ENCODE data around the gene CACNA1C. TPM values are rescaled to one million over a fixed set of nuclear protein-coding genes. Genes with fewer than 3 reads are reported as not detected.

The CACNA1C gene
- total RNA-seq, 5 donors from 2014 or later (not counting 1 experiment from before 2014, with no cell fraction given) = 0.10 to 0.26 (median 0.16) TPM

DNA sequence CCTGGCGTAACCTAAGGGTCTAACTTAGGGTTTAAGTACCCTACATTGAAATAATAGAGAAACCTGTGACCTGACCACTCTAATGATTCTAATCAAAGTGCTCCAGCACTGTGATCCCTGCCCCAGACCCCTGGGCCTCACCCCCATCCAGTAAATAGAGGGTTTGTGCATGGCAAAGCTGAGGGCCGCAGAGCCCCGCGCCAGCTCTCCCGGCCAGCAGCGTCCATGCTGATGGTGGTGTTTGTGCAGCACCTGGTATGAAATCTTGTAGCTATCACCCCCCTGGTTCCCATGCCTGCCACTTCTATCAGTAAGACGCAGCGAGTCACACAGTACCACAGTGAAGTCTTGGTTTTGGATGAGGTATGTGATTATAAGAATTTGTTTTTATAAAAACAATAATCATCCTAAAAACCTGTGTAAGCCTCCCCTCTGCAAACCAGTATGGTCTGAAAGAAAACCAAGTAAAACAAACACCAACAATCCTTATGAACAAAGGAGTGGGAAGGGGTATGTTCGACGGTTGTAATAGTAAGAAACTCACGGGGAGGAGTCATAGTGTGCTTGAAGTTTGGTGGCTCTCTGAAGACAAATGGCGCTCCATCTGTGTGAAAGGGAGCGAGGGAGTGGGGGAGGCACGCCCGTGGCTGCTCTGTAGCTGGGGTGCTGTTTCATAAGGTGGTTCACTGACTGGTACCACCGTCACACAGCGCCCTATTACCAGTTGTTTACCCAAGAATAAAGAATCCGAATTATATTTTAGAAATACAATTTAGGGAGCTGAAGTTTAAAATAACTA is 156.2 kb downstream of the CACNA1C start:
- Mint-ChIP-seq H3K9me3 (no peaks in the 10 kb centered on the region), H3K4me3 (no peak overlapping the region), H3K36me3 (no peaks in the 10 kb centered on the region), H3K4me1 (no peaks in the 10 kb centered on the region), H3K27me3 (no peaks in the 10 kb centered on the region), H3K27ac (no peak overlapping the region)
- Histone ChIP-seq H3K4me3 (ENCODE audit: control insufficient read depth in 1 of 2, extremely low read depth in 1 of 2, low read length in 1 of 2) (no peak overlapping the region), H3K36me3 (ENCODE audit: control insufficient read depth in 2 of 2, extremely low read depth in 1 of 2, insufficient read depth in 1 of 2, low read length in 1 of 2) (no peaks in the 10 kb centered on the region), H3K9me3 (no peaks in the 10 kb centered on the region), H3K27ac (ENCODE audit: low read length) (no peak overlapping the region), H3K27me3 (replicated peaks in 1 of 2; ENCODE audit: control insufficient read depth in 2 of 2, extremely low read depth in 1 of 2, insufficient read depth in 2 of 2, low read length in 1 of 2) (peaks cover 0 to 13% of the 10 kb centered on the region in 2 experiments), H3K4me1 (ENCODE audit: control insufficient read depth in 1 of 2, extremely low read depth in 1 of 2, insufficient read depth in 2 of 2, low read length in 2 of 2) (no peaks in the 10 kb centered on the region)
- DNase-seq (no peak), ATAC-seq (replicated peaks in 1 of 4) (no peak)
- WGBS (ENCODE audit: insufficient coverage) = 90% methylated on average over 9 of the region's 18 CpGs
- POLR2A ChIA-PET = no interaction called here
- CTCF ChIA-PET = interaction anchor here in 1 of 2 donors (0.6 kb wide), 1 partner anchor 14 kb away, joined by 8 read pairs; no protein-coding TSS in a partner anchor

DNA sequence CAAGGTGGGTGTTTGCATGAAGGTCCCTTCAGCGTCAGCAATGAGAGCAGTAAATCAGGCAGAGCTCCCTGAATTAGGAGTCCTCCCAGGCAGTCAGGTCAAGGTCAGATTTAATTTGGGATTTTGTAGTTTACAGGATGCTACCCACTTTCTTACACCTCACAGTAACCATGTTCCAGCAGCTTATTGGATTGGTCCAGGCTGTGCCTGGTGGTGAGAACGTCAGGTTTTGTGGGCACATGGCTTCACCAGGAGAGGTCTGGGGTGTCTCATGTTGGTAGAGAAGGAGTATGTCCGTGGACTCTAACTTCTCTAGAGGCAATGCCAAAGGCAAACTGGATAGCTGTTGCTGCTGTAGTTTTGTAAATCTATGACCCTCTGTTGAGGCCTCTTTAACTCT is 158.3 kb downstream of the CACNA1C start:
- CTCF ChIA-PET = no interaction called here

DNA sequence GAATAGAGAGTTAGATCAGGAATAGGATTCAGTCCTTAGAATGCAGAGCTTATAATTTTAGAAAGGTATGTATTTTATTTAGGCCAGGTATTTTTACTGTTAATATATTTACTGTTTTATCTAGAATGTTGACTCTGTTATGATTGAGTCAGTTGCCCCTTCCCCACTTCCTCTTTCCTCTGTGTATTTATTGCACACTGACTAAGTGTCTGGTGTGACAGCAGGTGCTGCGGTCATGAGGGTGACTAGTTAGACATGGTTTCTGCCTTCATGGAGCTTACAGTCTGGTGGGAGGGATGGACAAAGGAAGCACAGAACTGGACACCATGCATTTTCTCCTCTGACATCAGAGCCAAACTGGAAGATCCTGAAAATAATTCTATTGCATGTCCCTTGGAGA is 159.8 kb downstream of the CACNA1C start:
- ChIA-PET POLR2A (no interaction called here), CTCF (no interaction called here)
- peaks cover 5 to 7% of the 10 kb centered on the region in 2 donors for H3K27me3 Mint-ChIP-seq
- Histone ChIP-seq H3K4me1 (ENCODE audit: control insufficient read depth in 1 of 2, extremely low read depth in 1 of 2, insufficient read depth in 2 of 2, low read length in 2 of 2) (no peaks in the 10 kb centered on the region), H3K4me3 (ENCODE audit: control insufficient read depth in 1 of 2, extremely low read depth in 1 of 2, low read length in 1 of 2) (no peak overlapping the region), H3K27ac (ENCODE audit: low read length) (no peak overlapping the region), H3K9me3 (no peaks in the 10 kb centered on the region), H3K36me3 (ENCODE audit: control insufficient read depth in 2 of 2, extremely low read depth in 1 of 2, insufficient read depth in 1 of 2, low read length in 1 of 2) (no peaks in the 10 kb centered on the region), H3K27me3 (replicated peaks in 1 of 2; ENCODE audit: control insufficient read depth in 2 of 2, extremely low read depth in 1 of 2, insufficient read depth in 2 of 2, low read length in 1 of 2) (peaks cover 0 to 22% of the 10 kb centered on the region in 2 experiments)
- ATAC-seq (replicated peaks in 1 of 4) (no peak), DNase-seq (no peak)
- H3K27ac Mint-ChIP-seq = no peak overlapping the region
- H3K4me1 Mint-ChIP-seq = no peaks in the 10 kb centered on the region
- 80% methylated on average over 1 of the region's 1 CpG for WGBS (ENCODE audit: insufficient coverage)
- no peaks in the 10 kb centered on the region for H3K9me3 Mint-ChIP-seq
- no peaks in the 10 kb centered on the region for H3K36me3 Mint-ChIP-seq
- no peak overlapping the region for H3K4me3 Mint-ChIP-seq

More for the DNA sequence above, 158.3 kb downstream of the CACNA1C start:
- no peaks in the 10 kb centered on the region for H3K4me1 ChIP-seq (ENCODE audit: control insufficient read depth in 1 of 2, extremely low read depth in 1 of 2, insufficient read depth in 2 of 2, low read length in 2 of 2)
- Mint-ChIP-seq H3K36me3 (no peaks in the 10 kb centered on the region), H3K27ac (no peak overlapping the region), H3K4me3 (no peak overlapping the region), H3K27me3 (peaks cover 0 to 4% of the 10 kb centered on the region in 2 donors), H3K4me1 (no peaks in the 10 kb centered on the region), H3K9me3 (no peaks in the 10 kb centered on the region)
- POLR2A ChIA-PET = no interaction called here
- DNase-seq (no peak), ATAC-seq (replicated peaks in 1 of 4) (no peak)
- no peak overlapping the region for H3K27ac ChIP-seq (ENCODE audit: low read length)
- WGBS (ENCODE audit: insufficient coverage) = 71% methylated on average over 2 of the region's 3 CpGs
- H3K27me3 ChIP-seq (replicated peaks in 1 of 2; ENCODE audit: control insufficient read depth in 2 of 2, extremely low read depth in 1 of 2, insufficient read depth in 2 of 2, low read length in 1 of 2) = peaks cover 0 to 22% of the 10 kb centered on the region in 2 experiments
- H3K9me3 ChIP-seq = no peaks in the 10 kb centered on the region
- no peaks in the 10 kb centered on the region for H3K36me3 ChIP-seq (ENCODE audit: control insufficient read depth in 2 of 2, extremely low read depth in 1 of 2, insufficient read depth in 1 of 2, low read length in 1 of 2)
- H3K4me3 ChIP-seq (ENCODE audit: control insufficient read depth in 1 of 2, extremely low read depth in 1 of 2, low read length in 1 of 2) = no peak overlapping the region

DNA sequence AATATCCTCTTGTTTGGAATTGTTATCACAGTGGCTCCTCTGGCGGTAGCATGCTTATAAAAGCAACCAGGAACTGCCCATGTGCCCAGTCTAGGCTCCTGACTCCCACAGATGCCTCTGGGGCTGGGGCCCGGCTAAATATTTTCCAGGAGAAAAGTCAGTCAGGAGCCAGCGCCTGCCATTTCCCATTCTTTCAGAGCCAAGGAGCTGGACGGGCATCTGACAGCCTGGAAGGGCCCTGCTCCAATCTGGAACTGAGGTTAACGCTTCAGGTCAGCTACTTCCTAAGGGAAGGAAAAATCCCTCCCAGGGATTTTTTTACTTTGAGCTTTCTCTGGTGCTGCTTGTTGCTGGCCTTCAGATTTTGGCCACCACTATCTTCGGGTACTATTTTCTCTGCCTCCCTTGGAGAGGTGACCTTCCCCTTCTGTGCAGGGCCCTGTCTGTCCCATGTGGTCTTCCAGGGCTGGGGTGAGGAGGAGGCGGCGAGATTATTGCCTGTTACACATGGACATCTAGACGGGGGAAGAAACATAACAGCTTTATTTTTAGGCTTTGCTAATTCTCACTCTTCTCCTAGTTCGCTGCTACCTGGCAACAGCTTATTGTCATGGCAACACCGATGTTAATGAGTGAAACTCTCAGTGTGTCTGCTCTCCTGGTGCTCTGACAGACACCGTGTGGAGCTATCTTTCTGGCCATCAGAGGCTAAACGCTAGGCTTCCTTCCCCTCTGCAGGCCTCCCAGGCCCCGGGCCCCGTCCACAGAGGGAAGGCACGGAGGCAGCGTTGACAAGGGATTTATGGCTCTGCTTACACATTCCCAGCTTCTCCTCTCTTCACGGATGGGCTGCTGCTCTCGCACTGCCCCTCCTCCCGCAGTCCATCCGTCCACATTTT is 160.4 kb downstream of the CACNA1C start:
- POLR2A ChIA-PET = no interaction called here
- no peaks in the 10 kb centered on the region for H3K36me3 ChIP-seq (ENCODE audit: control insufficient read depth in 2 of 2, extremely low read depth in 1 of 2, insufficient read depth in 1 of 2, low read length in 1 of 2)
- no peak for DNase-seq
- H3K27ac ChIP-seq (ENCODE audit: low read length) = no peak overlapping the region
- CTCF ChIA-PET = no interaction called here
- Mint-ChIP-seq H3K4me1 (no peaks in the 10 kb centered on the region), H3K36me3 (no peaks in the 10 kb centered on the region), H3K4me3 (no peak overlapping the region), H3K9me3 (no peaks in the 10 kb centered on the region), H3K27ac (no peak overlapping the region), H3K27me3 (peaks cover 8 to 13% of the 10 kb centered on the region in 2 donors)
- H3K4me3 ChIP-seq (ENCODE audit: control insufficient read depth in 1 of 2, extremely low read depth in 1 of 2, low read length in 1 of 2) = no peak overlapping the region
- H3K9me3 ChIP-seq = no peaks in the 10 kb centered on the region
- no peaks in the 10 kb centered on the region for H3K4me1 ChIP-seq (ENCODE audit: control insufficient read depth in 1 of 2, extremely low read depth in 1 of 2, insufficient read depth in 2 of 2, low read length in 2 of 2)
- H3K27me3 ChIP-seq (replicated peaks in 1 of 2; ENCODE audit: control insufficient read depth in 2 of 2, extremely low read depth in 1 of 2, insufficient read depth in 2 of 2, low read length in 1 of 2) = peaks cover 0 to 26% of the 10 kb centered on the region in 2 experiments
- ATAC-seq (replicated peaks in 1 of 4) = no peak
- 64% methylated on average over 12 of the region's 21 CpGs for WGBS (ENCODE audit: insufficient coverage)

DNA sequence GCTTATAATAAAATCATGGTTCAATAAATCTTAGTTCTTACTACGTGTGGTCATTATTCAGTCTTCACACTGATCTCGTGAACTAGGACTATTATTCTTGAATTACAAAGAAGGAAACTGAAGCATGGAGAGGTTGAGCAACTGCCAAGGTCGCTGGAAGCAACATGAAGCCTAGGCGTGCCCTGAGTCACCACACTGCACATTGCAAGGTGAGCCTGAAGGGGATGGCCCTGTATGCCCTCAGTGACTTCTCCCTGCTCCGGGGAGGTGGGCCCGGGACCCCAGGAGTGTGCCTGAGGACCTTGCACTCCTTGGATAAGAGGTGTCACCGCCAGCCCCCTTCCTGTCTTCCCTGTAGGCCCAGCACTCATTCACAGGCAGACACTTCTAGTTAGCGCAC is 161.6 kb downstream of the CACNA1C start:
- Histone ChIP-seq H3K27ac (ENCODE audit: low read length) (no peak overlapping the region), H3K36me3 (ENCODE audit: control insufficient read depth in 2 of 2, extremely low read depth in 1 of 2, insufficient read depth in 1 of 2, low read length in 1 of 2) (no peaks in the 10 kb centered on the region), H3K9me3 (no peaks in the 10 kb centered on the region), H3K4me3 (ENCODE audit: control insufficient read depth in 1 of 2, extremely low read depth in 1 of 2, low read length in 1 of 2) (no peak overlapping the region), H3K27me3 (replicated peaks in 1 of 2; ENCODE audit: control insufficient read depth in 2 of 2, extremely low read depth in 1 of 2, insufficient read depth in 2 of 2, low read length in 1 of 2) (peaks cover 0 to 26% of the 10 kb centered on the region in 2 experiments), H3K4me1 (ENCODE audit: control insufficient read depth in 1 of 2, extremely low read depth in 1 of 2, insufficient read depth in 2 of 2, low read length in 2 of 2) (no peaks in the 10 kb centered on the region)
- Mint-ChIP-seq H3K36me3 (no peaks in the 10 kb centered on the region), H3K4me1 (no peaks in the 10 kb centered on the region), H3K27ac (no peak overlapping the region), H3K4me3 (no peak overlapping the region), H3K27me3 (peaks cover 8 to 13% of the 10 kb centered on the region in 2 donors), H3K9me3 (no peaks in the 10 kb centered on the region)
- CTCF ChIA-PET = no interaction called here
- ATAC-seq (replicated peaks in 1 of 4) (no peak), DNase-seq (no peak)
- POLR2A ChIA-PET = no interaction called here
- WGBS (ENCODE audit: insufficient coverage) = 60% methylated on average over 1 of the region's 8 CpGs

DNA sequence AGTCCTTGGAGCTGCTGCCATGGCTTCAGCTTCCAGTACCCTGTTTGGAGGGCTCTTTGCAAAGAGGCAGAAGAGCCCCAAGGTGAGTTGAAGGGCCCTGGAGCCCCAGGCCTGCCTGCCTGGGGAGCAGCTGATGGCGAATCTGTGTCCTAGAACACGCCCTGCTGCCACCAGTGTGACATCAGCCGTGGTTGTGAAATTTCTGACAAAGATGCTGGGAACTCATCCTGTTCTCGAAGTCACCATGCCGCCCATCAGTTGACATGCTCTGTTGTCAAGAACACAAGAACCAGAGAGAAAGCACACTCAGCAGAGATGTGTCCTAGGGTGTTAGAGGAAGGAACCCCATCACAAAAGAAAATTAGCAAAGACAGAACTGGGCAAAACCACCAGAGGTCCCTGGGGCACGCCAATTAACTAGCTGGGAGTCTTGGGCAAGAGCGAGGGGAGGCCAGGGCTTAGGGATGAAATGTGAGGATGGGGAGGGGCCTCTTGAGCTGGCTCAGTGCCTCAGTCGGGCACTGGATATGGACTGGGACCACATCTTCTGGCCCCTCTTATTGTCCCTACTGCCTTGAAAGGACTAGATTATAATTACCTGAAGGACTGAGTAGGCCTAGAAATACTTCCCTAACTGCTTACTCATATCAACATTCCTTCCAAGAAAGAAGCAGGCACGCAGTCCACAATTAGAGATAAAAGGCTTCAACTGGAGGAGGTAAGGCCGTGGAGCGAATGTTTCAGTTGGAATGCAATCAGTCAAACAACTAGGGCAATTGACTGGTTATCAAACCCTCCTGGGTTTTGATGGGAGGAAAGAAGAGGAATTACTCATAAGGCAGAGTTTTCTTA is 163.1 kb downstream of the CACNA1C start:
- no peak overlapping the region for H3K4me3 ChIP-seq (ENCODE audit: control insufficient read depth in 1 of 2, extremely low read depth in 1 of 2, low read length in 1 of 2)
- 95% methylated on average over 7 of the region's 11 CpGs for WGBS (ENCODE audit: insufficient coverage)
- no peak overlapping the region for H3K4me3 Mint-ChIP-seq
- ChIA-PET POLR2A (no interaction called here), CTCF (no interaction called here)
- peaks cover 0 to 30% of the 10 kb centered on the region in 2 experiments for H3K27me3 ChIP-seq (replicated peaks in 1 of 2; ENCODE audit: control insufficient read depth in 2 of 2, extremely low read depth in 1 of 2, insufficient read depth in 2 of 2, low read length in 1 of 2)
- no peaks in the 10 kb centered on the region for H3K4me1 Mint-ChIP-seq
- H3K27ac ChIP-seq (ENCODE audit: low read length) = no peak overlapping the region
- DNase-seq (no peak), ATAC-seq (replicated peaks in 1 of 4) (no peak)
- H3K9me3 Mint-ChIP-seq = peaks cover 0 to 5% (median 0%) of the 10 kb centered on the region in 3 donors
- H3K27me3 Mint-ChIP-seq = peaks cover 10 to 18% of the 10 kb centered on the region in 2 donors
- H3K27ac Mint-ChIP-seq = no peak overlapping the region
- no peaks in the 10 kb centered on the region for H3K36me3 Mint-ChIP-seq
- no peaks in the 10 kb centered on the region for H3K4me1 ChIP-seq (ENCODE audit: control insufficient read depth in 1 of 2, extremely low read depth in 1 of 2, insufficient read depth in 2 of 2, low read length in 2 of 2)
- no peaks in the 10 kb centered on the region for H3K36me3 ChIP-seq (ENCODE audit: control insufficient read depth in 2 of 2, extremely low read depth in 1 of 2, insufficient read depth in 1 of 2, low read length in 1 of 2)
- H3K9me3 ChIP-seq = no peaks in the 10 kb centered on the region

All from T-cell (primary cell).